HepG2 (cell line): Measurements from ENCODE around the gene PKDREJ. TPM values are rescaled to one million over a fixed set of nuclear protein-coding genes. Genes with fewer than 3 reads are reported as not detected.

Experiments
- ATAC-seq: fragments of 200-7000 bp; cut with Tn5 transposase; 3 replicates; pipeline ENCODE4 v1.9.1; 2020; ENCODE audit warnings: mild to moderate bottlenecking, moderate library complexity
- BruUV-seq: library from RNA; stranded (reverse); fragments of 400-500 nt; replicated peaks from 2 replicates; lab custom pipeline; 2021; lab: Mats Ljungman, UMichigan
- CTCF ChIA-PET: fragments of 300-600 bp; formaldehyde crosslinking; extraction: SDS; loops from one replicate; lab custom pipeline; 2021; ENCODE audit warnings: low total read pairs, inconsistent platforms, low intra/inter-chr PET ratio; lab: Yijun Ruan, JAX
- POLR2A ChIA-PET: fragments of 350-600 bp; sonication (Branson Sonifier 250); formaldehyde crosslinking; loops from one replicate; lab custom pipeline; 2020; ENCODE audit warnings: antibody characterized with exemption, inconsistent platforms; lab: Yijun Ruan, JAX
- DNase-seq: peaks from one replicate; pipeline ENCODE4 v3.0.0-alpha.2; 2015; ENCODE audit warnings: low spot score
- FAIRE-seq: peaks from 3 replicates; lab custom pipeline; 2011; peaks lifted over from hg19 to GRCh38; lab: Jason Lieb, UNC
- H2AFZ ChIP-seq: one replicate; pipeline ENCODE4 v1.6.1; 2011; ENCODE audit warnings: low read length, inconsistent platforms
- H3K27ac ChIP-seq: fragments of 300-600 bp; 3 replicates; pipeline ENCODE4 v1.8.0; 2011; ENCODE audit warnings: mixed run types, mild to moderate bottlenecking, mixed read lengths, low read length, inconsistent platforms; ENCODE audit not compliant: insufficient read depth; ENCODE audit errors: extremely low read length
- H3K27me3 ChIP-seq, 2 experiments: fragments of 200-600 bp in 1 of 2; 2 replicates in 1 of 2; 3 replicates in 1 of 2; pipeline versions ENCODE4 v1.6.0 to v1.8.0; 2011; ENCODE audit warnings: low read length in 2 of 2, mild to moderate bottlenecking in 2 of 2, moderate library complexity in 2 of 2, inconsistent platforms in 1 of 2; ENCODE audit not compliant: insufficient read depth in 2 of 2, control insufficient read depth in 1 of 2
- H3K36me3 ChIP-seq, 2 experiments: fragments of 200-600 bp in 1 of 2; replicated peaks in 1 of 2; 2 replicates in 1 of 2; 3 replicates in 1 of 2; pipeline versions ENCODE4 v1.5.1 to v1.8.0; 2011; ENCODE audit warnings: low read length in 2 of 2, inconsistent platforms in 1 of 2; ENCODE audit not compliant: insufficient read depth in 2 of 2, control insufficient read depth in 1 of 2
- H3K4me1 ChIP-seq: 2 replicates; pipeline ENCODE4 v1.5.1; 2012; ENCODE audit warnings: low read length, inconsistent platforms; ENCODE audit not compliant: insufficient read depth
- H3K4me2 ChIP-seq: 2 replicates; pipeline ENCODE4 v1.6.0; 2011; ENCODE audit warnings: low read depth, low read length, inconsistent platforms
- H3K4me3 ChIP-seq, 3 experiments: fragments of 200-600 bp in 1 of 3; sonication (generic), shearing (Covaris generic) in 1 of 3; replicated peaks in 1 of 3; 2 replicates each; pipeline ENCODE4 v1.5.1; 2011 to 2016; ENCODE audit warnings: low read length in 3 of 3, inconsistent platforms in 2 of 3, low read depth in 2 of 3, mild to moderate bottlenecking in 2 of 3, control low read depth in 1 of 3, mixed read lengths in 1 of 3; ENCODE audit not compliant: insufficient read depth in 1 of 3
- H3K79me2 ChIP-seq: one replicate; pipeline ENCODE4 v1.6.1; 2011; ENCODE audit warnings: low read length, inconsistent platforms; ENCODE audit not compliant: insufficient read depth
- H3K9ac ChIP-seq: 2 replicates; pipeline ENCODE4 v1.6.0; 2011; ENCODE audit warnings: mild to moderate bottlenecking, low read depth, low read length, inconsistent platforms; ENCODE audit not compliant: insufficient read depth
- H3K9me3 ChIP-seq: 2 replicates; pipeline ENCODE4 v1.5.1; 2012; ENCODE audit warnings: mild to moderate bottlenecking, low read length
- H4K20me1 ChIP-seq: 2 replicates; pipeline ENCODE4 v1.6.0; 2011; ENCODE audit warnings: inconsistent platforms, mild to moderate bottlenecking, low read length, moderate library complexity; ENCODE audit not compliant: insufficient read depth
- BATF2 ChIP-seq: sonication (generic); formaldehyde crosslinking; IDR thresholded peaks from 2 replicates; pipeline ENCODE4 v1.8.0; 2022; ENCODE audit warnings: mild to moderate bottlenecking, missing genetic modification reagents, moderate library complexity
- CSRNP1 ChIP-seq: sonication (generic); formaldehyde crosslinking; IDR thresholded peaks from 2 replicates; pipeline ENCODE4 v1.8.1; 2023; ENCODE audit warnings: mild to moderate bottlenecking, missing genetic modification reagents
- NR2F2 ChIP-seq: IDR thresholded peaks from 2 replicates; pipeline ENCODE4 v1.6.1; 2012; ENCODE audit warnings: low read depth, inconsistent platforms, borderline replicate concordance
- RBFOX2 ChIP-seq: fragments of 200-400 bp; formaldehyde crosslinking; IDR thresholded peaks from 2 replicates; pipeline ENCODE4 v1.6.1; 2017; ENCODE audit warnings: low read depth, mild to moderate bottlenecking, low read length
- ZBTB33 ChIP-seq: sonication (generic); formaldehyde crosslinking; IDR thresholded peaks from 2 replicates; pipeline ENCODE4 v1.4.0; 2020; ENCODE audit warnings: missing genetic modification reagents
- ZNF232 ChIP-seq: sonication (generic); formaldehyde crosslinking; IDR thresholded peaks from 2 replicates; pipeline ENCODE4 v1.4.0; 2020; ENCODE audit warnings: missing genetic modification reagents, borderline replicate concordance
- ZNF572 ChIP-seq: sonication (generic); formaldehyde crosslinking; IDR thresholded peaks from 2 replicates; pipeline ENCODE4 v1.5.1; 2020; ENCODE audit warnings: mild to moderate bottlenecking, missing genetic modification reagents
- ZSCAN25 ChIP-seq: sonication (generic); formaldehyde crosslinking; IDR thresholded peaks from 2 replicates; pipeline ENCODE4 v1.8.0; 2022; ENCODE audit warnings: mild to moderate bottlenecking, missing genetic modification reagents
- WGBS: methylation state at CpG from one replicate; pipeline ENCODE4 v1.1.6; 2017; ENCODE audit warnings: low lambda C conversion rate; 5-methylcytosine and 5-hydroxymethylcytosine counted together
- in situ Hi-C: cut with HindIII; loops from 2 replicates; pipeline ENCODE4 v1.10.0; 2017; ENCODE audit warnings: low pct_unique_long_range_greater_than_20kb; ENCODE audit not compliant: extremely low pct_ligation_motif_present
- intact Hi-C: fragments of 100-400 bp; cut with micrococcal nuclease; formaldehyde crosslinking; loops from one replicate; pipeline ENCODE4 v1.10.0; 2022; ENCODE audit not compliant: unreplicated experiment
- polyA plus RNA-seq, 8 experiments: library from polyadenylated mRNA; depleted of rRNA in 3 of 8; stranded (reverse) in 7 of 8; unstranded in 1 of 8; fragments of >200 nt; fragmentation: Illumina TruSeq in 4 of 8; extraction: Trizol in 4 of 8; gene quantifications; 2 replicates each; pipeline versions ENCODE4 v1.2.1 to v1.2.3, GENCODE V29; 2011 to 2016; ENCODE audit warnings: low read depth in 4 of 8, missing spikeins in 1 of 8, mixed read lengths in 1 of 8; ENCODE audit not compliant: insufficient read depth in 1 of 8
- total RNA-seq, 5 experiments: library from RNA; depleted of rRNA; stranded (reverse); fragments of >200 nt; fragmentation: Illumina TruSeq; extraction: Trizol; gene quantifications; 2 replicates each; pipeline ENCODE4 v1.2.3, GENCODE V29; 2016; ENCODE audit warnings: low read depth in 1 of 5

Gene PKDREJ
- total and polyA plus RNA-seq, 2 of the 13 experiments (the other 11 are each of a cell fraction or from before 2014, with no cell fraction given): not detected

GRCh38 chr22:46273432-46274148 is 10.4 kb upstream of the PKDREJ start:
- FAIRE-seq: no peak
- H3K36me3 ChIP-seq: peaks cover 35 to 84% of the 10 kb centered on the region in 2 experiments
- intact Hi-C loops: no loop called here

More at GRCh38 chr22:46273432-46274148, 10.4 kb upstream of the PKDREJ start:
- CTCF ChIA-PET: no interaction called here
- no peak for ATAC-seq
- no peak overlapping the region for H3K4me3 ChIP-seq
- no peak overlapping the region for H3K9ac ChIP-seq
- TF ChIP-seq CSRNP1 (CRISPR knock-in tag) (no peak), RBFOX2 (peak; percentile 55), ZBTB33 (CRISPR knock-in tag) (0 out of 2 replicates have a peak, but pooled peaks have one; percentile 9), ZSCAN25 (no peak), NR2F2 (no peak), ZNF232 (CRISPR knock-in tag) (no peak), ZNF572 (CRISPR knock-in tag) (no peak), BATF2 (no peak)
- TF ChIP-seq, all 625 proteins: peak for 2
- Histone ChIP-seq H2AFZ (no peak overlapping the region), H3K79me2 (peaks cover 21% of the 10 kb centered on the region), H3K27me3 (no peaks in the 10 kb centered on the region), H3K4me1 (peaks cover 19% of the 10 kb centered on the region), H4K20me1 (peaks cover 32% of the 10 kb centered on the region), H3K4me2 (no peak overlapping the region), H3K9me3 (no peaks in the 10 kb centered on the region), H3K27ac (no peak overlapping the region)
- in situ Hi-C loops: no loop called here
- BruUV-seq: no TSS peak
- no peak for DNase-seq
- 91% methylated on average over 4 of the region's 12 CpGs for WGBS
- POLR2A ChIA-PET: interaction anchor here (0.8 to 1.4 kb wide), 2 partner anchors 23 to 72 kb away, joined by 4 to 7 read pairs; partner anchors contain the start of gene CDPF1
